H9 (cell line): Measurements from ENCODE around the gene CHRM5. TPM values are rescaled to one million over a fixed set of nuclear protein-coding genes. Genes with fewer than 3 reads are reported as not detected.

ENCODE experiments used
- DNase-seq: peaks from one replicate; pipeline ENCODE4 v3.0.0-alpha.2; 2017
- H2AFZ ChIP-seq: one replicate; pipeline ENCODE4 v1.6.1; 2013; ENCODE audit warnings: mild to moderate bottlenecking, low read length, control low read depth, moderate library complexity
- H2AK5ac ChIP-seq: 2 replicates; pipeline ENCODE4 v1.6.1; 2013; ENCODE audit warnings: low read length, control low read depth, mixed read lengths; ENCODE audit not compliant: insufficient read length
- H2BK120ac ChIP-seq: one replicate; pipeline ENCODE4 v1.6.1; 2013; ENCODE audit warnings: low read depth, mild to moderate bottlenecking, low read length, control low read depth, inconsistent platforms; ENCODE audit not compliant: poor library complexity, severe bottlenecking
- H2BK12ac ChIP-seq: 2 replicates; pipeline ENCODE4 v1.6.1; 2013; ENCODE audit warnings: low read length, control low read depth, mixed read lengths, low read depth; ENCODE audit not compliant: insufficient read length
- H2BK15ac ChIP-seq: 2 replicates; pipeline ENCODE4 v1.6.1; 2013; ENCODE audit warnings: low read depth, low read length, control low read depth
- H2BK20ac ChIP-seq: one replicate; pipeline ENCODE4 v1.6.1; 2013; ENCODE audit warnings: low read depth, mild to moderate bottlenecking, low read length, control low read depth, inconsistent platforms; ENCODE audit not compliant: poor library complexity, severe bottlenecking
- H2BK5ac ChIP-seq: 2 replicates; pipeline ENCODE4 v1.6.1; 2013; ENCODE audit warnings: low read length, control low read depth, mixed read lengths; ENCODE audit not compliant: insufficient read length
- H3K14ac ChIP-seq: 2 replicates; pipeline ENCODE4 v1.6.1; 2013; ENCODE audit warnings: low read length, control low read depth; ENCODE audit not compliant: insufficient read depth
- H3K18ac ChIP-seq: 2 replicates; pipeline ENCODE4 v1.6.1; 2013; ENCODE audit warnings: low read depth, mild to moderate bottlenecking, mixed read lengths, low read length, control low read depth; ENCODE audit not compliant: insufficient read length
- H3K23ac ChIP-seq: 2 replicates; pipeline ENCODE4 v1.6.1; 2013; ENCODE audit warnings: low read length, control low read depth, mixed read lengths, low read depth; ENCODE audit not compliant: insufficient read length
- H3K23me2 ChIP-seq: 2 replicates; pipeline ENCODE4 v1.6.1; 2013; ENCODE audit warnings: low read depth, mild to moderate bottlenecking, mixed read lengths, low read length, control low read depth; ENCODE audit not compliant: insufficient read length, poor library complexity, severe bottlenecking
- H3K27ac ChIP-seq: 2 replicates; pipeline ENCODE4 v1.5.1; 2013; ENCODE audit warnings: low read length, control low read depth, mixed read lengths, low read depth; ENCODE audit not compliant: insufficient read length
- H3K27me3 ChIP-seq: 2 replicates; pipeline ENCODE4 v1.6.1; 2013; ENCODE audit warnings: low read length, control low read depth, inconsistent platforms; ENCODE audit not compliant: insufficient read depth
- H3K4ac ChIP-seq: 2 replicates; pipeline ENCODE4 v1.6.1; 2013; ENCODE audit warnings: low read depth, mild to moderate bottlenecking, control low read depth, inconsistent platforms, low read length, moderate library complexity
- H3K4me1 ChIP-seq: 2 replicates; pipeline ENCODE4 v1.6.1; 2013; ENCODE audit warnings: low read length, control low read depth, inconsistent platforms; ENCODE audit not compliant: insufficient read depth
- H3K4me2 ChIP-seq: 2 replicates; pipeline ENCODE4 v1.6.1; 2013; ENCODE audit warnings: low read length, control low read depth, mixed read lengths; ENCODE audit not compliant: insufficient read length, insufficient read depth
- H3K56ac ChIP-seq: 2 replicates; pipeline ENCODE4 v1.6.1; 2013; ENCODE audit warnings: low read depth, mild to moderate bottlenecking, mixed read lengths, low read length, control low read depth; ENCODE audit not compliant: insufficient read length
- H3K79me1 ChIP-seq: 2 replicates; pipeline ENCODE4 v1.6.1; 2013; ENCODE audit warnings: low read depth, mild to moderate bottlenecking, moderate library complexity, low read length, control low read depth, inconsistent platforms; ENCODE audit not compliant: insufficient read depth, poor library complexity, severe bottlenecking
- H3K79me2 ChIP-seq: 2 replicates; pipeline ENCODE4 v1.6.1; 2013; ENCODE audit warnings: low read length, control low read depth, inconsistent platforms; ENCODE audit not compliant: insufficient read depth
- H3K9ac ChIP-seq: 2 replicates; pipeline ENCODE4 v1.6.1; 2013; ENCODE audit warnings: low read length, control low read depth, mixed read lengths; ENCODE audit not compliant: insufficient read length; ENCODE audit errors: extremely low read depth
- H3K9me3 ChIP-seq: one replicate; pipeline ENCODE4 v1.6.1; 2013; ENCODE audit warnings: low read depth, low read length, inconsistent platforms; ENCODE audit not compliant: control insufficient read depth
- H3T11ph ChIP-seq: one replicate; pipeline ENCODE4 v1.6.1; 2013; ENCODE audit warnings: mild to moderate bottlenecking, low read length, control low read depth, inconsistent platforms
- H4K20me1 ChIP-seq: one replicate; pipeline ENCODE4 v1.6.1; 2013; ENCODE audit not compliant: control insufficient read depth, insufficient read length, insufficient read depth
- H4K5ac ChIP-seq: 2 replicates; pipeline ENCODE4 v1.6.1; 2013; ENCODE audit warnings: low read depth, mild to moderate bottlenecking, mixed read lengths, low read length, control low read depth; ENCODE audit not compliant: insufficient read length
- H4K8ac ChIP-seq: replicated peaks from 2 replicates; pipeline ENCODE4 v1.6.1; 2013; ENCODE audit warnings: low read length, control low read depth, mixed read lengths, low read depth; ENCODE audit not compliant: insufficient read length
- H4K91ac ChIP-seq: 2 replicates; pipeline ENCODE4 v1.6.1; 2013; ENCODE audit warnings: low read depth, mild to moderate bottlenecking, moderate library complexity, mixed read lengths, low read length, control low read depth; ENCODE audit not compliant: insufficient read length
- H3K27ac Mint-ChIP-seq, 3 experiments: 2 replicates in 2 of 3; 3 replicates in 1 of 3; pipeline ENCODE4 v1.8.0; 2020 to 2021; ENCODE audit warnings: mixed read lengths in 3 of 3, mild to moderate bottlenecking in 1 of 3, moderate library complexity in 1 of 3
- H3K27me3 Mint-ChIP-seq: 2 replicates; pipeline ENCODE4 v1.8.0; 2021; ENCODE audit warnings: low read depth, mild to moderate bottlenecking, moderate library complexity, mixed read lengths
- H3K36me3 Mint-ChIP-seq, 3 experiments: 2 replicates in 2 of 3; 3 replicates in 1 of 3; pipeline ENCODE4 v1.8.0; 2020 to 2021; ENCODE audit warnings: low read depth in 3 of 3, mixed read lengths in 3 of 3; ENCODE audit not compliant: insufficient read depth in 1 of 3
- H3K4me1 Mint-ChIP-seq, 2 experiments: 2 replicates each; pipeline ENCODE4 v1.8.0; 2020; ENCODE audit warnings: mixed read lengths in 2 of 2
- H3K4me3 Mint-ChIP-seq, 2 experiments: 2 replicates in 1 of 2; 3 replicates in 1 of 2; pipeline ENCODE4 v1.8.0; 2020 to 2021; ENCODE audit warnings: mild to moderate bottlenecking in 2 of 2, mixed read lengths in 2 of 2, moderate library complexity in 1 of 2
- H3K9me3 Mint-ChIP-seq, 2 experiments: 2 replicates in 1 of 2; 3 replicates in 1 of 2; pipeline ENCODE4 v1.8.0; 2020; ENCODE audit warnings: mild to moderate bottlenecking in 2 of 2, mixed read lengths in 2 of 2, moderate library complexity in 1 of 2
- CTCF ChIP-seq: fragments of 200-600 bp; sonication (generic); conservative IDR thresholded peaks from 3 replicates; pipeline ENCODE4 v1.8.0; 2021; ENCODE audit warnings: antibody characterized with exemption, mild to moderate bottlenecking
- WGBS: extraction: QIAGEN DNeasy Blood & Tissue Kit; methylation state at CpG from one replicate; pipeline ENCODE4 v1.1.7; 2013; ENCODE audit warnings: missing lambda C conversion rate, low lambda C conversion rate, mixed read lengths; ENCODE audit not compliant: insufficient read length; ENCODE audit errors: extremely low coverage; 5-methylcytosine and 5-hydroxymethylcytosine counted together
- total RNA-seq: library from RNA; stranded (reverse); gene quantifications from 2 replicates; pipeline ENCODE4 v1.2.1, GENCODE V29; 2021

CHRM5 gene
- total RNA-seq, 1 experiment from 2014 or later, result not detected

GRCh38 chr15:33988384-33988783 lies 20.1 kb downstream of the CHRM5 start:
- Histone ChIP-seq H2BK12ac (no peak overlapping the region), H3K79me2 (no peaks in the 10 kb centered on the region; the same call in 1 of the 2 replicates), H4K91ac (no peak overlapping the region), H3K4me1 (no peaks in the 10 kb centered on the region), H2BK120ac (no peak overlapping the region), H2BK5ac (no peak overlapping the region), H2BK20ac (no peak overlapping the region), H2AK5ac (no peak overlapping the region), H4K20me1 (no peaks in the 10 kb centered on the region), H3K18ac (no peak overlapping the region), H3T11ph (no peak overlapping the region), H3K79me1 (no peaks in the 10 kb centered on the region), H3K4me2 (no peak overlapping the region), H3K9me3 (no peaks in the 10 kb centered on the region), H3K27ac (no peak overlapping the region), H3K56ac (no peak overlapping the region), H2BK15ac (no peak overlapping the region), H3K4ac (no peak overlapping the region), H4K5ac (no peak overlapping the region), H2AFZ (no peak overlapping the region), H3K14ac (no peak overlapping the region), H3K23me2 (no peaks in the 10 kb centered on the region), H3K27me3 (no peaks in the 10 kb centered on the region), H3K23ac (no peak overlapping the region), H3K9ac (no peak overlapping the region), H4K8ac (no peak overlapping the region)
- no CpG with 5 or more reads among the region's 4 CpGs for WGBS
- Mint-ChIP-seq H3K4me1 (peaks cover 3 to 11% of the 10 kb centered on the region in 2 experiments; a peak in 2 of 4 replicates), H3K27me3 (no peaks in the 10 kb centered on the region), H3K9me3 (no peaks in the 10 kb centered on the region), H3K36me3 (peaks cover 0 to 3% (median 0%) of the 10 kb centered on the region in 3 experiments; a peak in 4 of 7 replicates), H3K4me3 (no peak overlapping the region), H3K27ac (no peak overlapping the region)
- no peak for DNase-seq
- TF ChIP-seq CTCF, result no peak
